HepG2 (cell line): ENCODE data around the gene MTOR. TPM values are rescaled to one million over a fixed set of nuclear protein-coding genes. Genes with fewer than 3 reads are reported as not detected.
A peak's percentile ranks its signal among the peaks of the same experiment; 100 is the strongest.

Experiments
- BCL6 ChIP-seq: IDR thresholded peaks from 2 replicates; pipeline ENCODE4 v1.6.1; 2016; ENCODE audit warnings: missing genetic modification reagents, missing compliant biosample characterization
- CENPBD1 ChIP-seq: sonication (generic); formaldehyde crosslinking; IDR thresholded peaks from 2 replicates; pipeline ENCODE4 v1.8.0; 2022; ENCODE audit warnings: missing genetic modification reagents, low read depth, mild to moderate bottlenecking, borderline replicate concordance
- FLYWCH1 ChIP-seq: sonication (generic); formaldehyde crosslinking; IDR thresholded peaks from 2 replicates; pipeline ENCODE4 v1.8.1; 2023; ENCODE audit warnings: mild to moderate bottlenecking, missing genetic modification reagents
- HINFP ChIP-seq: sonication (generic); formaldehyde crosslinking; IDR thresholded peaks from 2 replicates; pipeline ENCODE4 v1.4.0; 2020; ENCODE audit warnings: low read depth, mild to moderate bottlenecking, missing genetic modification reagents
- HMGXB4 ChIP-seq, 2 experiments: sonication (generic) in 1 of 2; formaldehyde crosslinking in 1 of 2; IDR thresholded peaks; 2 replicates each; pipeline versions ENCODE4 v1.4.0 to v1.6.1; 2018 to 2020; ENCODE audit warnings: missing genetic modification reagents in 2 of 2, borderline replicate concordance in 1 of 2, low read depth in 1 of 2, mild to moderate bottlenecking in 1 of 2, missing biosample characterization in 1 of 2
- PPARG ChIP-seq: conservative IDR thresholded peaks from 2 replicates; pipeline ENCODE4 v1.6.1; 2016; ENCODE audit warnings: missing biosample characterization, missing genetic modification reagents
- SP5 ChIP-seq: IDR thresholded peaks from 2 replicates; pipeline ENCODE4 v1.6.1; 2016; ENCODE audit warnings: low read depth, borderline replicate concordance
- TAF15 ChIP-seq: fragments of 200-400 bp; formaldehyde crosslinking; IDR thresholded peaks from one replicate; pipeline ENCODE4 v1.6.1; 2018; ENCODE audit warnings: mild to moderate bottlenecking, low read depth, low read length; ENCODE audit not compliant: poor library complexity, severe bottlenecking
- ZC3H13 ChIP-seq: sonication (generic); formaldehyde crosslinking; IDR thresholded peaks from 2 replicates; pipeline ENCODE4 v1.8.1; 2023; ENCODE audit warnings: mild to moderate bottlenecking, missing genetic modification reagents, moderate library complexity
- ZFP36 ChIP-seq: fragments of 150-350 bp; IDR thresholded peaks from 2 replicates; pipeline ENCODE4 v1.6.1; 2018; ENCODE audit warnings: borderline replicate concordance, low read length, low read depth; ENCODE audit not compliant: partially characterized antibody
- ZNF660 ChIP-seq: sonication (generic); formaldehyde crosslinking; IDR thresholded peaks from 2 replicates; pipeline ENCODE4 v1.5.1; 2020; ENCODE audit warnings: mild to moderate bottlenecking, low read depth, missing genetic modification reagents, borderline replicate concordance
- polyA plus RNA-seq, 8 experiments: library from polyadenylated mRNA; depleted of rRNA in 3 of 8; stranded (reverse) in 7 of 8; unstranded in 1 of 8; fragments of >200 nt; fragmentation: Illumina TruSeq in 4 of 8; extraction: Trizol in 4 of 8; gene quantifications; 2 replicates each; pipeline versions ENCODE4 v1.2.1 to v1.2.3, GENCODE V29; 2011 to 2016; ENCODE audit warnings: low read depth in 4 of 8, missing spikeins in 1 of 8, mixed read lengths in 1 of 8; ENCODE audit not compliant: insufficient read depth in 1 of 8
- total RNA-seq, 5 experiments: library from RNA; depleted of rRNA; stranded (reverse); fragments of >200 nt; fragmentation: Illumina TruSeq; extraction: Trizol; gene quantifications; 2 replicates each; pipeline ENCODE4 v1.2.3, GENCODE V29; 2016; ENCODE audit warnings: low read depth in 1 of 5
- TF ChIP-seq, protein P1 (sequence below): sonication (generic); formaldehyde crosslinking; IDR thresholded peaks from 2 replicates; pipeline ENCODE4 v1.8.0; 2022; ENCODE audit warnings: missing genetic modification reagents, mild to moderate bottlenecking, moderate library complexity, borderline replicate concordance
- TF ChIP-seq, protein P2 (sequence below): sonication (generic); formaldehyde crosslinking; IDR thresholded peaks from 2 replicates; pipeline ENCODE4 v1.4.0; 2020; ENCODE audit warnings: missing genetic modification reagents, borderline replicate concordance
- TF ChIP-seq, protein P3 (sequence below): sonication (generic); formaldehyde crosslinking; IDR thresholded peaks from 2 replicates; pipeline ENCODE4 v1.5.1; 2020; ENCODE audit warnings: mild to moderate bottlenecking, missing genetic modification reagents

Gene MTOR
- total and polyA plus RNA-seq, 2 of the 13 experiments (the other 11 are each of a cell fraction or from before 2014, with no cell fraction given), result 24.6 to 34.6 TPM

DNA sequence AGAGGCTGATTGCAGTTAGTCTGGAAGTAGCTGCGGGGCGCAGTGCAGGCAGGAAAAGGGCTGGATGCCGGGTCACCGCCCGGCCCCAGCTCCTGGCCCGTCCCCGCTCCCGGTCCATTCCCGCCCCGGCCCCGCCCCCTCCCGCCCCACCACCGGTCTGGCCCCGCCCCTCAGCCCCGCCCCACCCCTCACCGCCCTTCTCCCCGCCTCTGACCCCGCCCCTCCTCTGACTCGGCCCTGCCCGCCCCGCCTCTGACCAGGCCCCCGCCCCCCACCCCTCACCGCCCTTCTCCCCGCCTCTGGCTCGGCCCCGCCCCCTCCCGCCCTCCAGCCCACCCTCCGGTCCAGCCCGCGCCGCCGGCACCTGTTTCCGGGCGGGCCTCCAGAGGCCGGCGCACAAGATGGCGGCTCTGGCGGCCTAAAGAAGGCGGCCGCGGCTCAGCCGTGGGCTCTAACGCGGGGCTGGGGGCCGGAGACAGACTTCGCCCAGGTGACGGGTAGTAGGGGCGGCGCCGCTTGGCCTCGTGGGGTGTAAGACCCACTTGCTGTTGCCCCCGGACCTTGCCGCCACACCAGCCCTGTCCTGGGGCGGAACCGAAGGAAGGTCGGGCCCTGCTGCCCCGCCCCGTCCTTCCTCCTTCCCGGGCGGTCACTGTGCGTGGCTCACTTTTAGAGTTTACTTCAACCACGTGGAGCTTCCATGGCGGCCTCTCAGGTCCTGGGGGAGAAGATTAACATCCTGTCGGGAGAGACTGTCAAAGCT lies 10.7 kb upstream of the MTOR start, which contains the start of gene UBIAD1 (continued):
- TF ChIP-seq, protein P1, sequence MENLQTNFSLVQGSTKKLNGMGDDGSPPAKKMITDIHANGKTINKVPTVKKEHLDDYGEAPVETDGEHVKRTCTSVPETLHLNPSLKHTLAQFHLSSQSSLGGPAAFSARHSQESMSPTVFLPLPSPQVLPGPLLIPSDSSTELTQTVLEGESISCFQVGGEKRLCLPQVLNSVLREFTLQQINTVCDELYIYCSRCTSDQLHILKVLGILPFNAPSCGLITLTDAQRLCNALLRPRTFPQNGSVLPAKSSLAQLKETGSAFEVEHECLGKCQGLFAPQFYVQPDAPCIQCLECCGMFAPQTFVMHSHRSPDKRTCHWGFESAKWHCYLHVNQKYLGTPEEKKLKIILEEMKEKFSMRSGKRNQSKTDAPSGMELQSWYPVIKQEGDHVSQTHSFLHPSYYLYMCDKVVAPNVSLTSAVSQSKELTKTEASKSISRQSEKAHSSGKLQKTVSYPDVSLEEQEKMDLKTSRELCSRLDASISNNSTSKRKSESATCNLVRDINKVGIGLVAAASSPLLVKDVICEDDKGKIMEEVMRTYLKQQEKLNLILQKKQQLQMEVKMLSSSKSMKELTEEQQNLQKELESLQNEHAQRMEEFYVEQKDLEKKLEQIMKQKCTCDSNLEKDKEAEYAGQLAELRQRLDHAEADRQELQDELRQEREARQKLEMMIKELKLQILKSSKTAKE (CRISPR knock-in tag), result no peak
- TF ChIP-seq ZC3H13, result peak; percentile 44; the same call in 1 of the 2 replicates
- TF ChIP-seq HINFP, result peak; percentile 85; the same call in 1 of the 2 replicates
- TF ChIP-seq ZNF660, result no peak
- TF ChIP-seq CENPBD1 (CRISPR knock-in tag), result no peak
- TF ChIP-seq TAF15, result no peak
- TF ChIP-seq, protein P2, sequence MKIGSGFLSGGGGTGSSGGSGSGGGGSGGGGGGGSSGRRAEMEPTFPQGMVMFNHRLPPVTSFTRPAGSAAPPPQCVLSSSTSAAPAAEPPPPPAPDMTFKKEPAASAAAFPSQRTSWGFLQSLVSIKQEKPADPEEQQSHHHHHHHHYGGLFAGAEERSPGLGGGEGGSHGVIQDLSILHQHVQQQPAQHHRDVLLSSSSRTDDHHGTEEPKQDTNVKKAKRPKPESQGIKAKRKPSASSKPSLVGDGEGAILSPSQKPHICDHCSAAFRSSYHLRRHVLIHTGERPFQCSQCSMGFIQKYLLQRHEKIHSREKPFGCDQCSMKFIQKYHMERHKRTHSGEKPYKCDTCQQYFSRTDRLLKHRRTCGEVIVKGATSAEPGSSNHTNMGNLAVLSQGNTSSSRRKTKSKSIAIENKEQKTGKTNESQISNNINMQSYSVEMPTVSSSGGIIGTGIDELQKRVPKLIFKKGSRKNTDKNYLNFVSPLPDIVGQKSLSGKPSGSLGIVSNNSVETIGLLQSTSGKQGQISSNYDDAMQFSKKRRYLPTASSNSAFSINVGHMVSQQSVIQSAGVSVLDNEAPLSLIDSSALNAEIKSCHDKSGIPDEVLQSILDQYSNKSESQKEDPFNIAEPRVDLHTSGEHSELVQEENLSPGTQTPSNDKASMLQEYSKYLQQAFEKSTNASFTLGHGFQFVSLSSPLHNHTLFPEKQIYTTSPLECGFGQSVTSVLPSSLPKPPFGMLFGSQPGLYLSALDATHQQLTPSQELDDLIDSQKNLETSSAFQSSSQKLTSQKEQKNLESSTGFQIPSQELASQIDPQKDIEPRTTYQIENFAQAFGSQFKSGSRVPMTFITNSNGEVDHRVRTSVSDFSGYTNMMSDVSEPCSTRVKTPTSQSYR, result no peak; the same call in 1 of the 2 replicates
- peak; percentile 46; the same call in 1 of the 2 replicates for TF ChIP-seq FLYWCH1 (CRISPR knock-in tag)
- TF ChIP-seq ZFP36, result no peak
- TF ChIP-seq, protein P3, sequence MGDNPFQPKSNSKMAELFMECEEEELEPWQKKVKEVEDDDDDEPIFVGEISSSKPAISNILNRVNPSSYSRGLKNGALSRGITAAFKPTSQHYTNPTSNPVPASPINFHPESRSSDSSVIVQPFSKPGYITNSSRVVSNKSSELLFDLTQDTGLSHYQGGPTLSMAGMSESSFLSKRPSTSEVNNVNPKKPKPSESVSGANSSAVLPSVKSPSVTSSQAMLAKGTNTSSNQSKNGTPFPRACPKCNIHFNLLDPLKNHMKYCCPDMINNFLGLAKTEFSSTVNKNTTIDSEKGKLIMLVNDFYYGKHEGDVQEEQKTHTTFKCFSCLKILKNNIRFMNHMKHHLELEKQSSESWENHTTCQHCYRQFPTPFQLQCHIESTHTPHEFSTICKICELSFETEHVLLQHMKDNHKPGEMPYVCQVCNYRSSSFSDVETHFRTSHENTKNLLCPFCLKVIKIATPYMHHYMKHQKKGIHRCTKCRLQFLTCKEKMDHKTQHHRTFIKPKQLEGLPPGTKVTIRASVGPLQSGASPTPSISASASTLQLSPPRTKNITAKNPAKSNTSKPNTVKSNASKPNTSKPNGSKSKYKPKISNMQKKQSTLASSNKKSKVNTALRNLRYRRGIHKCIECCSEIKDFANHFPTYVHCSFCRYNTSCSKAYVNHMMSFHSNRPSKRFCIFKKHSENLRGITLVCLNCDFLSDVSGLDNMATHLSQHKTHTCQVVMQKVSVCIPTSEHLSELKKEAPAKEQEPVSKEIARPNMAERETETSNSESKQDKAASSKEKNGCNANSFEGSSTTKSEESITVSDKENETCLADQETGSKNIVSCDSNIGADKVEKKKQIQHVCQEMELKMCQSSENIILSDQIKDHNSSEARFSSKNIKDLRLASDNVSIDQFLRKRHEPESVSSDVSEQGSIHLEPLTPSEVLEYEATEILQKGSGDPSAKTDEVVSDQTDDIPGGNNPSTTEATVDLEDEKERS (CRISPR knock-in tag), result 0 out of 2 replicates have a peak, but pooled peaks have one; percentile 6
- TF ChIP-seq PPARG (CRISPR knock-in tag), result no peak
- TF ChIP-seq SP5, result peak; percentile 80
- peak; percentile 27; the same call in 1 of the 2 replicates for TF ChIP-seq BCL6 (CRISPR knock-in tag)
- peak; percentile 45 to 92; a peak in 3 of 4 replicates for TF ChIP-seq HMGXB4 (CRISPR knock-in tag; IDR thresholded peaks at IDR 0.05; ENCODE audit: borderline replicate concordance in 1 of 2, low read depth in 1 of 2)
